HG02938 (cell line): ENCODE results near the gene TM2D3.

Experiments
- ATAC-seq: cut with Tn5 transposase; IDR thresholded peaks from one replicate; pipeline ENCODE4 v1.9.1; 2021; ENCODE audit warnings: mild to moderate bottlenecking, moderate library complexity; ENCODE audit not compliant: unreplicated experiment

Gene TM2D3

GRCh38 chr15:101625980-101626379, 26.2 kb downstream of the TM2D3 start:
- no peak for ATAC-seq

GRCh38 chr15:101625184-101625583, 27.0 kb downstream of the TM2D3 start:
- ATAC-seq, result no peak

- ATAC-seq, result no peak
These were observed 28.5 kb downstream of the TM2D3 start for GRCh38 chr15:101623367-101624304.

GRCh38 chr15:101621961-101622360, 30.2 kb downstream of the TM2D3 start:
- no peak for ATAC-seq

GRCh38 chr15:101620671-101621070, 31.5 kb downstream of the TM2D3 start:
- no peak for ATAC-seq

GRCh38 chr15:101619615-101619865, 32.6 kb downstream of the TM2D3 start:
- ATAC-seq, result no peak

GRCh38 chr15:101618851-101619614, 33.1 kb downstream of the TM2D3 start:
- ATAC-seq, result no peak

- no peak for ATAC-seq
These were observed 34.1 kb downstream of the TM2D3 start for GRCh38 chr15:101618076-101618475.

- no peak for ATAC-seq
These were observed 34.7 kb downstream of the TM2D3 start for GRCh38 chr15:101617390-101617965.

- ATAC-seq, result no peak
These were observed 36.0 kb downstream of the TM2D3 start for GRCh38 chr15:101615986-101616848.

GRCh38 chr15:101615414-101615985, 36.7 kb downstream of the TM2D3 start:
- no peak for ATAC-seq

GRCh38 chr15:101614761-101615160, 37.4 kb downstream of the TM2D3 start:
- ATAC-seq, result no peak

- no peak for ATAC-seq
These were observed 38.1 kb downstream of the TM2D3 start for GRCh38 chr15:101614001-101614585.

GRCh38 chr15:101613130-101614000, 38.8 kb downstream of the TM2D3 start:
- no peak for ATAC-seq

GRCh38 chr15:101612676-101613075, 39.5 kb downstream of the TM2D3 start:
- ATAC-seq, result no peak

- no peak for ATAC-seq
These were observed 40.4 kb downstream of the TM2D3 start for GRCh38 chr15:101611580-101612299.

- ATAC-seq, result no peak
These were observed 41.2 kb downstream of the TM2D3 start for GRCh38 chr15:101611007-101611406.

GRCh38 chr15:101610611-101611000, 41.6 kb downstream of the TM2D3 start:
- no peak for ATAC-seq
